WTC11 (cell line): Measurements from ENCODE around the gene MTX1.

Source experiments
- CTCF ChIP-seq: fragments of 200-600 bp; IDR thresholded peaks from 2 replicates; pipeline ENCODE4 v1.8.0; 2022; ENCODE audit warnings: antibody characterized with exemption
- E2F1 ChIP-seq: sonication (generic); formaldehyde crosslinking; IDR thresholded peaks from 2 replicates; pipeline ENCODE4 v1.8.0; 2022; ENCODE audit warnings: mild to moderate bottlenecking, missing genetic modification reagents
- GABPB1 ChIP-seq: sonication (generic); formaldehyde crosslinking; IDR thresholded peaks from 2 replicates; pipeline ENCODE4 v1.8.1; 2023; ENCODE audit warnings: mild to moderate bottlenecking, missing genetic modification reagents
- USF2 ChIP-seq: sonication (generic); formaldehyde crosslinking; IDR thresholded peaks from 2 replicates; pipeline ENCODE4 v1.8.1; 2023; ENCODE audit warnings: mild to moderate bottlenecking, missing genetic modification reagents, moderate library complexity

- TF ChIP-seq CTCF, result no peak
- no peak for TF ChIP-seq E2F1 (CRISPR knock-in tag)
- no peak for TF ChIP-seq USF2 (CRISPR knock-in tag)
- no peak for TF ChIP-seq GABPB1
Observed at GRCh38 chr1:155256058-155256852, 47.8 kb downstream of the MTX1 start.
